Measurements from ENCODE around the gene G6PD.
"Not testable (repeated sequence)": the region's sequence is repeated elsewhere in the genome, so short reads cannot be mapped to it uniquely, and the experiment has no call there.

G6PD gene

GRCh38 chrX:154542723-154543424 is 3.8 kb downstream of the G6PD start:
- no peak for DNase-seq (ENCODE audit: low spot score)

GRCh38 chrX:154541896-154542722 is 4.5 kb downstream of the G6PD start:
- DNase-seq (ENCODE audit: low spot score), result peak; percentile 53

GRCh38 chrX:154541589-154541895 is 5.1 kb downstream of the G6PD start:
- no peak for DNase-seq (ENCODE audit: low spot score)

GRCh38 chrX:154540897-154541535 is 5.6 kb downstream of the G6PD start:
- DNase-seq (ENCODE audit: low spot score), result no peak

- DNase-seq (ENCODE audit: low spot score), result not testable (repeated sequence)
Observed at GRCh38 chrX:154540365-154540764, 6.3 kb downstream of the G6PD start.

GRCh38 chrX:154539077-154539476 is 7.6 kb downstream of the G6PD start:
- no peak for DNase-seq (ENCODE audit: low spot score)

GRCh38 chrX:154535892-154536291 is 10.8 kb downstream of the G6PD start:
- DNase-seq (ENCODE audit: low spot score), result no peak

GRCh38 chrX:154534526-154535322 is 11.9 kb downstream of the G6PD start:
- peak; percentile 73 for DNase-seq (ENCODE audit: low spot score)

- DNase-seq (ENCODE audit: low spot score), result no peak
Observed at GRCh38 chrX:154532690-154533089, 14.0 kb downstream of the G6PD start.

- no peak for DNase-seq (ENCODE audit: low spot score)
Observed at GRCh38 chrX:154531626-154532025, 15.0 kb downstream of the G6PD start.

GRCh38 chrX:154530286-154530685 is 16.4 kb downstream of the G6PD start:
- no peak for DNase-seq (ENCODE audit: low spot score)

GRCh38 chrX:154529206-154529612 is 17.4 kb downstream of the G6PD start:
- no peak for DNase-seq (ENCODE audit: low spot score)

- DNase-seq (ENCODE audit: low spot score), result peak; percentile 73
Observed at GRCh38 chrX:154526901-154527675, 19.6 kb downstream of the G6PD start.

- no peak for DNase-seq (ENCODE audit: low spot score)
Observed at GRCh38 chrX:154525606-154526490, 20.8 kb downstream of the G6PD start.

GRCh38 chrX:154519389-154519788 is 27.3 kb downstream of the G6PD start:
- no peak for DNase-seq (ENCODE audit: low spot score)

GRCh38 chrX:154517101-154517781 is 29.4 kb downstream of the G6PD start:
- no peak for DNase-seq (ENCODE audit: low spot score)

GRCh38 chrX:154516656-154517100 is 30.0 kb downstream of the G6PD start:
- no peak for DNase-seq (ENCODE audit: low spot score)

- DNase-seq (ENCODE audit: low spot score), result peak; percentile 85
Observed at GRCh38 chrX:154515966-154516655, 30.5 kb downstream of the G6PD start, which contains the start of gene FAM3A. Gene FAM3A (minus strand): TSS chrX:154516232. CDS start chrX:154515772, 460 bp downstream.
